GM19099 (cell line): Measurements from ENCODE around the gene SUPT3H.

Source experiments
- POLR2A ChIP-seq: IDR thresholded peaks from 3 replicates; pipeline ENCODE4 v1.6.1; 2011; ENCODE audit warnings: low read depth; ENCODE audit not compliant: insufficient read length; ENCODE audit errors: extremely low read depth

SUPT3H gene

DNA sequence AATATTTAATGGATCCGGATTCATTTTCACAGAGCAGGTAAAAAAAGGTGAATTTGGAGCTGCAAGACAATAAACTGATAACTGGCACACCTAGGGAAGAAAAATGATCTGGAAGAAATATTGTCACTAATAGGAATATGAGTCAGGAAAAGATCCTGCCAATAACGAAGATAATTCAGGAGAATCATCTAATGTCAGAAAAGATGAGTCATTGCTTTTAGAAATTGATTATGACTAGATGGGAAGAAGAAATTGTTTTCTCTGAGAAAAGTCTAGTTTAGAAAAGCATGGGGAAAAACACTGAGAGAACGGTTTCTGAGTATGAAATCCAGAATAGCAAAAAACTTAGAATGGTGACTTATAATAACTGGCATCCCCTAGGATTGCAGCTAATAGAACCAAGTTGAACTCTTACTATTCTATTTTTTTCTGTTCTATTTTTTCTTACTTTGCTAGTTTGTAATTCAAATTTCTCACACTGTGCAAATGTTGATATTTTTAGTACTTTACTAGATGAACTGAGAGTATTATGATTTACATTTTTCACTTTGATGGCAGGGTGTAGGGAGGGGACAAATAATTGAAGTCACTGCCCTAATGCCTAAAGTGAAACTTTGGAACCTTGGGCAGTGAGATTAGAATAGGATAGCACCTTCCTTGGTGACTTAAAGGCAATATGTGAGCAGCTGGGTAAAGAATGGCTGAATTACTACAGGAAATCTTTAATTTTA, 38.2 kb upstream of the SUPT3H start:
- no peak for TF ChIP-seq POLR2A

DNA sequence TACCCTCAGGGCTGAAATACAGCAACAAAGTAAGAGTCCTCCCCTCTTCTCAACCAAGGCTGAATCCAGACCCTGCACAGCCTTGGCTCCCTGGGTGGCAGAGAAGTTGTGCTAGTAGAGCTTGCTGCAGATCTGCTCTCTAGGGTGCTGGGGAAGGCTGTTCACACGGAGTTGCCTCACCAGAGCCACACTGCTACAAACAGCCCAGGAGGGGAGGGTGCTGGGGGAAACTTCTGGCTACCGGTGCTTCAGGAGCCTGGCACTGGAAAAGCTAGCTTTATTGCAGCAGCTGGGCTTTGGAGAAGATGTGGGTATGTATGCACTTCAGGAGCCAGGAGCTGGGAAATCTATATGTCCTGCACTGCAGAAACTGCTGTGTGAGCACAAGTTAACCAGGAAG, 37.6 kb upstream of the SUPT3H start:
- no peak for TF ChIP-seq POLR2A

- no peak for TF ChIP-seq POLR2A
Measured at GRCh38 chr6:45411959-45412358, 34.2 kb upstream of the SUPT3H start.

- TF ChIP-seq POLR2A, result no peak
Measured at GRCh38 chr6:45400021-45400420, 22.3 kb upstream of the SUPT3H start.

- no peak for TF ChIP-seq POLR2A
Measured at GRCh38 chr6:45398075-45398813, 20.5 kb upstream of the SUPT3H start.

DNA sequence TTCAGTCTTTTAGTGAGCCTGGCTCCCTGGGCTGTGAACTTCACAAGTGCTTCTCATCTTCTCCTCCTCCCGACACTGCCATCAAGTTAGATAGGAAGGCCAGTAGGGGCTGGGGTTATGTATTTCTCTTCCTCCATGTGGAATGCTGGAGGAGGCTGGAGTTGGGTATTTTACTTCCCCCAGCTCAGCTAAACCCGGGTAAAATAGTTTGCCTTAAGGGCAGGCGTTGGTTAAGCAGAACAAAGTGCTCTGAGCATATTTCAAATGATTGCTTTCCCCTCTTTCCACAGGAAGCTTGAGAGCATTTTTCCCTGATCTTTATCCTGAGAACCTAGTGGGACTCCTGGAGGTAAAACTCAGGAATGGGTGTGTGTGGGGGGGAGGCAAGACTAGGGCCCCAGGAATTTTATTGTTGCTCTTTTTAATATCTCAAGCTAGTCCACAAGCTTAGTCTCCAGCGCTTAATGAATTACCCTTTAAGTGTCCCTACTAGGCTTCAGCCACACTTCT, 16.9 kb upstream of the SUPT3H start:
- no peak for TF ChIP-seq POLR2A

DNA sequence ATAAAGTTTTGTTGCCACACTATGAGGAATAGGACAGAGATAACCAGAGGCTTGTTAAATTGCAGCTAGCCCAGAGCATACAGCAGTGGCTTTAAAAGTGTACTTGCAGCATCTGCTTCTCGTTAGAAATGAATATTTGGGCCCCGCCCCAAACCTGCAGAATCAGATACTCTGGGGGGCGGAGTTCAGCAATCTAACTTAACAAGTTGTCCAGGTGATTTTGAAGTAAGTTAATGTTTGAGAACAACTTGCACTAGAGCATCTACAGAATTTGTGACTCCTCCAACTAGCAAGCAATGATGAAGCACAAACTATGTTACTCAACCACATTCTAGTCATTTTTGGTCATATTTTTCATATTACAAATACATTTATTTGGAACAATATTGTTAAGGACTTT, 10.6 kb upstream of the SUPT3H start:
- TF ChIP-seq POLR2A, result no peak

DNA sequence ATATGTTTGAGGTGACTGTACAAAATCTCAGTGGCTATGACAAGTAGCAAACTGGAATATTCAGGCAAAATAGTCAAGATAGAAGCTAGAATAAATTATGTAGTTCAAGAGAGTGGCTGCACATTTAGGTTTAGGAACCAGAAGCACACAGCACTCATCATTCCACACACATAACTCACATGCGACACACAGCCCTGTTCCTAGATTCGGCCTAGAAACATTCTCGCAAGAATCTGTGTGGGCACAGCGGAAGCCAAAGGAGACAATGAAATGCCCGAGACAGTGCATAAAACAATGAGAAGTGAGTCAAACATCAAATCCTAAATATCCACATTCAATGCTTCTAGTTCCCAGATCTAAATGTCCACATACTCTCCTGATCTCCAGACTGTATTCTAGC, 9.5 kb upstream of the SUPT3H start:
- no peak for TF ChIP-seq POLR2A

DNA sequence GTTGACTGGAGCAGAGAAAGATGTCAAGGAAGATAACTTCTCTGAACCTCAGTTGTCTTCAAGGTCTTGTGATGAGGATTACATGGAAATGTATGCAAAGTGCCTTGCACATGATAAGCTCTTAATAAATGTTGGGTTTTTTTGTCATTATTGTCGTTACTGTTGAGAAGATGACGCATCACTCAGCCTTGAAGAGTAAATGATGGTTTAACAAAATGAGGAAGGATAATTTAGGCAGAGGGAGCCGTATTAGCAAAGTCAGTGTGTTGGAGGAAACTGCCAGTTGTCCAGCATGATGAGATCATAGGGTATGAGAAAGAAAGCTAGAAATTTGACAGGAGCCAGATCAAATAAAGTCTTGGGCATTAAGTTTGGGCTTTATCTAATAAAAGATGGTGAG, 8.8 kb upstream of the SUPT3H start:
- TF ChIP-seq POLR2A, result no peak

DNA sequence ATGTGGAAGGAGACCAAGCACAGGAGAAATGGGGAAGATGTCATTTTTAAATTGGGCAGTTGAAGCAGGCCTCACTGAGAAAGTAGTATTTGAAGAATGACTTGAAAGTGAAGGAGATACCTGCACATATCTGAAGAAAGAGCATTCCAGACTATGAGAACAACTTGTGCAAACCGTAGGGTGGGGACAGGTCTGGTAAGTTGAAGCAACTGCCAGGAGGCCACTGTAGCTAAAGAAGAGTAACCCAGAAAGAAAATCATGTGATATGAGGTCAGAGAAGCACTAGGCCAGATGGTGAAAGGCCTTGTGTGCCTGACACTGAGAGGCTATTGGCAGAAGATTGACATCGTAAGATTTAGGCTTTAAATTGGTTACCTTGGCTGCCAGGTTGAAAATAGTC, 4.7 kb upstream of the SUPT3H start:
- TF ChIP-seq POLR2A, result no peak

DNA sequence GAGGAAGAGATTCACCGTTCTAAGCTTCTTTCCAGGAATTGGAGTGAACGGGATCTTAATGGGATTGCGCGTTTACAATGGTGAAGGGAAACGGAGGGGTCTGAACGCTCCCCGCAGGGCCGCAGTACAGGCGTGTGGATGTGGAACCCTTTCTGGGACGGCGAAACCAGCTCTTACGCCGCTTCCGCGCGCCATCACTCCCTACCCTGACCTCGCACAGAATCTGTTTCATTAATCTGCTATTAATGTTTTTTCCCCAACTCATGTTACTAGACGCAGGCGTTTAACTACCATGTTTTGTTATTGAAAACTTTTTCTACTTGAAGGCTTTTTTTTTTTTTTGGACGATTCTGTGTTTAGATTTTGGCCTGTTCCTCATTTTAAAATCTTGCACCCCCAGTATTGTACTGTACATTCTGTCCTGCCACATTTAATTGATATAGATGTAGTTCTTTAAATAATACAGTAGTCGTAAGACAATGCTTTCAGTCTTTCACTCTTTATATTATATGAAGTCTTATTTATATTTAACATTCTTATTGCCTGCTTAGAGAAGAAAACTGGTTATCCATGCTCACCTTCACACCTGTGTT, 696 bp upstream of the SUPT3H start:
- no peak for TF ChIP-seq POLR2A

DNA sequence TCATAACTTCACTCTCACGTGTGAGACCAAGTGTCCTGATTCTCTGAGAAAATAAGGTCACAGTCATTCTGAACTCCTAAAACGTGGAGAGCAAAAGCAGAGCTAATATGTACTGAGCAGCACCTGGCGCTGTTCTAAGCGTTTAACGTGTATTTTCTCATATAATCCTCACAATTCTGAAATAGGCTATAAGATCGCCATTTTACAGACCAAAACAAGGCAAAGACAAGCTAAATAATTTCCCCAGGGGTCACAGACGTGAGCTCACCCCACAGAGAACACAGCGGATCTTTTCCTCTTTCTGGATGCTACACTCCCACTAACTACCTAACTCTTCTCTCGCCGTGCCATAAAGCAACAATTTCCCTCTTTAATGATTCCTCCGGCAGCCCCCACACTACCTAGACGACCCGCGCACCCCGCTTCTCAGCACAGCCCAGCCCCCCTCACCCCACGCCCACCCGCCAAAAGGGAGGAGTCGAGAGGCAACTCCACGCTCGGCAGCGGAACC, 636 bp downstream of the SUPT3H start:
- TF ChIP-seq POLR2A, result no peak

DNA sequence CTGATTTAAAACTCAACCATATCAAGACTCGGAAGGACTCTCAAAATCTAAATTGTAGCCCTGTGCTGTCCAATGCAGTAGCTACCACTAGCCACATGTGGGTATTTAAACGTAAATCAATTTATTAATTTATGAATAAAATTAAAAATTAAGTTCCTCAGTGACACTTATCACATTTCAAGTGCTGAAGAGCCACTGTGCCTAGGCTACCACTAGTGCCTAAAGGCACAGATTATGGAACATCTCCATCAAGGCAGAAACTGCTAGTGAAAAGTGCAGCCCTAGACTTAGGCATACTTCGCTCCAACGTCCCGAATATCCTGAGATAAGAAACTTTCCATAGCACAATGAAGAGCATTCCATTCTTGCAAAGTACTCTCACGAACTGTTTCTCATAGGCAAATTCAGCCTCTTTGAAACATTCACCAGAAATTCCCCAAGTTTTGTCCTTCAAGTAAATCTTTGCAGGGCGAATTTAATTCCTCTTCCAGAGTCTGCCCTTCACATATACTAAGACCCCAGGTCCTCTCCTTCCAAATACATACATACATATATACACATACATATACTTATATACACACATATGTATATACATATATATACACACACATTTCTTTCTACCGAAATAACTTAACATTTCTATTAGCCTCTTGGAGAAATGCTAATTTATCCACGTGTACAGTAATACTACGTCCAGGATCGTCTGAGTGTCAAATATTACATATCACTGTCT, 1.3 kb downstream of the SUPT3H start:
- no peak for TF ChIP-seq POLR2A

- TF ChIP-seq POLR2A, result no peak
Measured at GRCh38 chr6:45375449-45375848, 2.3 kb downstream of the SUPT3H start.
